Measurements from ENCODE around the gene SLC35F1. TPM values are rescaled to one million over a fixed set of nuclear protein-coding genes. Genes with fewer than 3 reads are reported as not detected.

Gene SLC35F1
- total RNA-seq, 1 experiment from 2014 or later = 4.3 TPM

DNA sequence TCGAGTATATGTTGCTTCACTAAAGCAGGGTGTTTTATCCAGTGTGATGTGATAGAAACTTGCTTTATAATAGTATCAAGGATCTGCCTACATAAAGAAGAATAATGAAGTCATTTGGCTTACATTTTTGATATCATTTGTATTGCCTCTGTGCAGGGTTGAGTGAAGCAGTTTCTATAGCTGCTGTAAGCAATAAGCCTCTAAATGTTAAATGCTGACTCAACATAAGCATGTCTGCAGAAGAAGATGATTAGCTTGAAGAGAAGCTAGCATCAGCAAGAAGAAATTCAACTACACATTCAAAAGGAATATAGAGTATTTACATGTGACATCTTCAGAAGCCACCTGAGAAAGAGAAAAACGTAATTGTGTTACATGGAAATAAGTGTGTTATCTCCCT, 17.6 kb downstream of the SLC35F1 start:
- H3K27me3 Mint-ChIP-seq (ENCODE audit: low read depth) = peaks cover 3% of the 10 kb centered on the region
- no peak overlapping the region for H3K4me3 Mint-ChIP-seq
- H3K27ac ChIP-seq (ENCODE audit: insufficient read length, low read depth, low read length) = no peak overlapping the region

More for the DNA sequence above, 17.6 kb downstream of the SLC35F1 start:
- no peaks in the 10 kb centered on the region; the same call in 1 of the 2 replicates for H3K27me3 ChIP-seq (ENCODE audit: insufficient read depth, low read length)
- H3K23me2 ChIP-seq (ENCODE audit: insufficient read length, low read depth, low read length, poor library complexity, severe bottlenecking) = peaks cover 6% of the 10 kb centered on the region
- no peak overlapping the region for H2BK20ac ChIP-seq (ENCODE audit: low read depth, low read length, poor library complexity, severe bottlenecking)
- Mint-ChIP-seq H3K9me3 (peaks cover 15 to 19% of the 10 kb centered on the region in 2 experiments), H3K27ac (peak overlapping the region in 1 of 3 experiments; percentile 46; a peak in 1 of 7 replicates), H3K4me1 (peaks cover 9% of the 10 kb centered on the region in 2 experiments; a peak in 3 of 4 replicates), H3K36me3 (ENCODE audit: insufficient read depth in 1 of 3, low read depth in 3 of 3) (peaks cover 6 to 24% (median 9%) of the 10 kb centered on the region in 3 experiments)
- no peak overlapping the region for H3K14ac ChIP-seq (ENCODE audit: insufficient read depth, low read length)
- no peak overlapping the region for H3T11ph ChIP-seq (ENCODE audit: low read length)
- no peak overlapping the region for H3K23ac ChIP-seq (ENCODE audit: insufficient read length, low read depth, low read length)
- no peak overlapping the region for H2BK120ac ChIP-seq (ENCODE audit: low read depth, low read length, poor library complexity, severe bottlenecking)
- no peak overlapping the region for H3K4me2 ChIP-seq (ENCODE audit: insufficient read depth, insufficient read length, low read length)
- H2BK15ac ChIP-seq (ENCODE audit: low read depth, low read length) = no peak overlapping the region
- no peak overlapping the region for H4K5ac ChIP-seq (ENCODE audit: insufficient read length, low read depth, low read length)
- DNase-seq = no peak
- H4K91ac ChIP-seq (ENCODE audit: insufficient read length, low read depth, low read length) = no peak overlapping the region
- H2AK5ac ChIP-seq (ENCODE audit: insufficient read length, low read length) = no peak overlapping the region
- H2BK5ac ChIP-seq (ENCODE audit: insufficient read length, low read length) = no peak overlapping the region
- TF ChIP-seq, protein P1, sequence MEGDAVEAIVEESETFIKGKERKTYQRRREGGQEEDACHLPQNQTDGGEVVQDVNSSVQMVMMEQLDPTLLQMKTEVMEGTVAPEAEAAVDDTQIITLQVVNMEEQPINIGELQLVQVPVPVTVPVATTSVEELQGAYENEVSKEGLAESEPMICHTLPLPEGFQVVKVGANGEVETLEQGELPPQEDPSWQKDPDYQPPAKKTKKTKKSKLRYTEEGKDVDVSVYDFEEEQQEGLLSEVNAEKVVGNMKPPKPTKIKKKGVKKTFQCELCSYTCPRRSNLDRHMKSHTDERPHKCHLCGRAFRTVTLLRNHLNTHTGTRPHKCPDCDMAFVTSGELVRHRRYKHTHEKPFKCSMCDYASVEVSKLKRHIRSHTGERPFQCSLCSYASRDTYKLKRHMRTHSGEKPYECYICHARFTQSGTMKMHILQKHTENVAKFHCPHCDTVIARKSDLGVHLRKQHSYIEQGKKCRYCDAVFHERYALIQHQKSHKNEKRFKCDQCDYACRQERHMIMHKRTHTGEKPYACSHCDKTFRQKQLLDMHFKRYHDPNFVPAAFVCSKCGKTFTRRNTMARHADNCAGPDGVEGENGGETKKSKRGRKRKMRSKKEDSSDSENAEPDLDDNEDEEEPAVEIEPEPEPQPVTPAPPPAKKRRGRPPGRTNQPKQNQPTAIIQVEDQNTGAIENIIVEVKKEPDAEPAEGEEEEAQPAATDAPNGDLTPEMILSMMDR (conservative IDR thresholded peaks at IDR 0.05) = no peak
- no peak overlapping the region for H3K18ac ChIP-seq (ENCODE audit: insufficient read length, low read depth, low read length)
- H3K4ac ChIP-seq (ENCODE audit: low read depth, low read length) = no peak overlapping the region
- H2AFZ ChIP-seq (ENCODE audit: low read length) = no peak overlapping the region
- peaks cover 4% of the 10 kb centered on the region for H3K9me3 ChIP-seq (ENCODE audit: control insufficient read depth, low read depth, low read length)
- H3K4me1 ChIP-seq (ENCODE audit: insufficient read depth, low read length) = no peaks in the 10 kb centered on the region
- H2BK12ac ChIP-seq (ENCODE audit: insufficient read length, low read depth, low read length) = no peak overlapping the region
- no CpG with 5 or more reads among the region's 2 CpGs for WGBS (ENCODE audit: extremely low coverage, insufficient read length, low lambda C conversion rate)
- no peak overlapping the region for H3K9ac ChIP-seq (ENCODE audit: extremely low read depth, insufficient read length, low read length)
- no peaks in the 10 kb centered on the region for H3K79me2 ChIP-seq (ENCODE audit: insufficient read depth, low read length)
- no peaks in the 10 kb centered on the region for H3K79me1 ChIP-seq (ENCODE audit: insufficient read depth, low read depth, low read length, poor library complexity, severe bottlenecking)
- H4K8ac ChIP-seq (replicated peaks; ENCODE audit: insufficient read length, low read depth, low read length) = no peak overlapping the region
- H4K20me1 ChIP-seq (ENCODE audit: control insufficient read depth, insufficient read depth, insufficient read length) = no peaks in the 10 kb centered on the region
- no peak overlapping the region for H3K56ac ChIP-seq (ENCODE audit: insufficient read length, low read depth, low read length)
